NCI-H2171 treated with DMSO at 0.1 percent for 48 hours (cell line): ENCODE results near the gene AVP.
"Not testable (repeated sequence)": the region's sequence is repeated elsewhere in the genome, so short reads cannot be mapped to it uniquely, and the experiment has no call there.

Experiments used
- DNase-seq: peaks from one replicate; lab custom pipeline; 2025; lab: John Stamatoyannopoulos, UW

AVP gene

DNA sequence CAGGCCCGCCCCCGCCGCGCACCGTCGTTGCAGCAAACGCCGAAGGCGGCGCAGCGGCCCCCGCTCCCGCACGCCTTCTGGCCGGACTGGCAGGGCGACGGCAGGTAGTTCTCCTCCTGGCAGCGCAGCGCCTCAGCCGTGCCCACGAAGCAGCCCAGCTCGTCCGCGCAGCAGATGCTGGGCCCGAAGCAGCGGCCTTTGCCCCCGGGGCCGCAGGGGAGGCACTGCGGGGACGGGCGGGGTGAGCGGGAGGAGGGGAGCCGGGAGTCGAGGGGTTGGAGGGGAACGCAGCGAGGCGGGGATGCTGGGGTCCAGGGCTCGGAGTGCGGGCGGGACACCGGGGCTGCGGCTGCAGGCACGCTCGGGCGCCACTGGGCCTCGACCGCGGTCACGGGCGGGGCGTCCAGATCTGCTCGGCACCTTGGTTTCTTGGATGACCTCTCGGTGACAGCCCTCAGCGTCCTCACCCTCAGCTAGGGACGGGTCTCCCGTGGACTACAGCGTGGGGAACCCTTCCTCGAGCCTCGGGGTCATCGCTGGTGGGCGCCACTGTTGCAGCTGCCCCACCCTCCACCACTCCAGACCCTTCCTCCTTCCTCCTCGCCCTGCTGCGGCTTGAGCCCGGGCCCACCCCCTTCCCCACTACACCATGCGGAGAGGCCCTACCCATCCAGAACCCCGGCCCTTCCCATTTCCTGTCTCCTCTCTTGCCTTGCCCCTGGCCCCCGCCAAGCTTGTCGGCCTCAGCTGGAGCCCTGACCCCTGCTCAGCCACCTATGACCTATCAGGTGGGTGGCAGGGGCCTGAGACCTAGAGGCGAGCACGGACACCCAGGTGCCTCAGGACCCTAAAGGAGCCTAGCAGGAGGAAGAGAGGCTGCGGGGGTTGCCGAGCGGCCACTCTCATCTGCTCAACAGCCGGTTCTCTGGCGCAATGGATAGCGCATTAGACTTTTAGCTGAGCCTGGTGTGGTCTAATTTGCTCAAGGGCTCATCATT lies 1.3 kb downstream of the AVP start:
- DNase-seq = no peak

DNA sequence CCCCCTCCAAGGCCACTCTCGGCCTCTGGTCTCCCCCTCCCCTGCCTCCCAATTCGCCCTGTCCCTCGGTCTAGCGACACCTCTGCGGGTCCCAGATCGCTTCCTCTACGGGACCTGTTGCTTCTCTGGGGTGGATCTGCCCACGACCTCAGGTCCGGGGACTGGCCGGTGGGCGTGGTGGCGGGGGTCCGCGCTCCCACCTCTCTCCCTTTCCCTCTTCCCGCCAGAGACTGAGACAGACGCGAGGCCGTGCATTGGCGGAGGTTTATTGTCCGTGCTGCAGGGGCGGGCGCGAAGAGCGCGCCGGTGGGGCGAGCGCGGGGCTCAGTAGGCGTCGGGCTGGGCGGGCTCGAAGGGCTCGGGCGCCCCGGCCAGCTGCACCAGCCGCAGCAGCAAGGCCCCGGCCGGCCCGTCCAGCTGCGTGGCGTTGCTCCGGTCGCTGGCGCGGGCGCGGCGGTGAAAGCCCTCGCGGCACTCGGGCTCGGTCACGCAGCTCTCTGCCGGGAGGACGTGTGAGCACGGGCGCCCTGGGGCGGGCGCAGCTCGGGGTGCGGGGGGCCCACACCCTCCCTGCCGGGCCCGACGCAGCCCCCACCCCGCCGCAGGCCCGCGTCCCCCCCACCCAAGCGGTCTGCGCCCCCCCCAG lies 2.1 kb downstream of the AVP start:
- DNase-seq = no peak

DNA sequence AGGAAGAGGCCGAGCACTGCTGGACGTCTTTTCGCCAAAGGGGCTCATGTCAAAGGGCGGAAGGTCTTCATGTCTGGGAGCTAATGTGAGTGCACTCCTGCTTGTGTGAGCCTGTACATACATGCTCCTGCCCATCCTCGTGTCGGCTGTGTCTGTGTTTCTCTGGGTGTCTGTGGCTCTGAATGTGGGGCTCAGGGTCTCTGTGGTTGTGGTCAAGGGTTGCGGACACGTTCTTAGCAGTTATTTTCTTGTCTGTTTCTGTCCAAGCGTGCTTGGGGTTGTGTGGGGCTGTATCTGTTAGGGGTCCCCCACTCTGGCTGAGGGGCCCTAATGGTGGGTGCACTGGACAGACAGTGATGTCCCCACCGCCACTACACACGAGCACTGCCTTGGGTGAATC lies 2.9 kb downstream of the AVP start:
- no peak for DNase-seq

DNA sequence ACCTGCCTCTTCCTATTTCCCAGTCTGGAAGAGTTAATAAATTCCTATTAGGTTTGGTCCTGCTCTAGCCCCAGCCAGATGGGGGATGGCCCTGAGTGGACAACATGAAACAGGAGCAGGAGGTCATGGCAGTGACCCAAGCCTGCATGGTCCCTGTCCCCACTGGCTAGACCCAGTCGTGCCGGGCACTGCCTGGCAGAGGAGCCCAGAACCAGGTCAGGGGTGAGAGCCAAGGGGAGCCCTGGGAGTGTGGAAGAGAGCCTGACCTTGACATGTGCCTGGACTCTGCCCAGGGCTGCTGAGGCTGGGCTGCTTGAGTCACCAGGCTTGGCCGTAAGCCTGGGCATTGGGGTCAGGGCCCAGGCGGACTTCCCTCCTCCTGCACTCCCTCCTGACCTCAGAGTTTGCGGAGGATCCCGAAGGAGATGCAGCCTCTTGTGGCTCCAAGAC lies 3.6 kb downstream of the AVP start:
- DNase-seq = no peak

DNA sequence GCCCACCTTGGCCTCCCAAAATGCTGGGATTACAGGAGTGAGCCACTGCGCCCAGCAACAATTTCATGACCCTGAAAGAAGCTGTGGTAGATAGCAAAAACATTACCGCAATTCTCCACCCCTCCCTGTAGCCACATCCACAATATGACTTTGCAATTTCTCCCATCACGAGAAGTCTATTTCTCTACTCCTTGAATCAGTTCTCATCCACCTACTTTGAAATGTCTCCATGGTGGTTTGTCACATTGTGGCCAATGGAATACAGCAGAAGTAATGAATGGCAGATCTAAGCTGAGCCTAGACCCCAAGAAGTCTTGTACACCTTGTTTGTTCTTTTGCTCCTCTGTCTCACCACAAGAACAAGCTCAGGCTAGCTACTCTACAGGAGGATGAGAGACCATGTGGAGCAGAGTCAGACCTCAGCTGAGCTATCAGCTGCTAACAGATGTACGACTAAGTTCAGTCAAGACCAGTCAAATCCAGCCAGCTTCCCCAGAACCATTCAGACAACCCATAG lies 6.8 kb downstream of the AVP start:
- DNase-seq = no peak

DNA sequence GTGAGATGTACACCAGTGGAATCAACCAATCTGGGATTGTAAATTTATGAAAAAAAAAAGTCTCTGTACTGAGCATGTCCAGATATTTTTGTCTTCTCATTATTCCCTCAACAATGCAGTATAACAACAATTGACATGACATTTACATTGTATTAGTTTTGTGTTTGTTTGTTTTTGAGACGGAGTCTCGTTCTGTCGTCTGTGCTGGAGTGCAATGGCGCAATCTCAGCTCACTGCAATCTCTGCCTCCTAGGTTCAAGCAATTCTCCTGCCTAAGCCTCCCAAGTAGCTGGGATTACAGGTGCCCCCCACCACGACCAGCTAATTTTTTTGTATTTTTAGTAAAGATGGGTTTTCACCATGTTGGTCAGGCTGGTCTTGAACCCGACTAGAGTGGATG lies 9.2 kb downstream of the AVP start:
- DNase-seq = not testable (repeated sequence)

DNA sequence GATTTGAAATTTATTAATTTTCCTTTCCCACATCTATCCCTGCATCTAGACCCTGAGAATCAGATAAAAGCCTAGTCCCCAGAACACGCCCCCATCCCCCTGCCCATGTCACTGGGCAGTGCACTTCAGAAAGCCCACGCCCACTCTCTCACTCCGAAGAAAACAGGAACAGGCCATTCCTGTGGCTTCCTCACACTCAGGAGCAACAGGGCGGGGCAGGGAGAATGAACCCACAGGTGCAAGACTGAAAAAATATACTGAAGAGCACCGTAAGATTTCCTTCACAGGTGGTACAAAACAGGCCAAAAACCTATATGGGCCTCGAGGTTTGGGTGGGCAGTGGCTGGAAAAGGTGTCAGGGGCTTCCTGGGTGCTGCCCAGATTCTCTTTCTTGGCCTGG lies 9.7 kb downstream of the AVP start:
- DNase-seq = no peak

DNA sequence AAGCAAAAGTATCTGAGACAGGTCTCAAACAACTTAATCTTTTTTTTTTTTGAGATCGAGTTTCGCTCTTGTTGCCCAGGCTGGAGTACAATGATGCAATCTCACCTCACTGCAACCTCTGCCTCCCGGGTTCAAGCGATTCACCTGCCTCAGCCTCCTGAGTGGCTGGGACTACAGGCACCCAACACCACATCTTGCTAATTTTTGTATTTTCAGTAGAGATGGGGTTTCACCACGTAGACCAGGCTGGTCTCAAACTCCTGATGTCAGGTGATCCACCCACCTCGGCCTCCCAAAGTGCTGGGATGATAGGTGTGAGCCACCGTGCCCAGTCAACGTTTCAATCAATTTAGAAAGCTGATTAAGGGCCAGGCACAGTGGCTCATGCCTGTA lies 11.3 kb downstream of the AVP start:
- not testable (repeated sequence) for DNase-seq

DNA sequence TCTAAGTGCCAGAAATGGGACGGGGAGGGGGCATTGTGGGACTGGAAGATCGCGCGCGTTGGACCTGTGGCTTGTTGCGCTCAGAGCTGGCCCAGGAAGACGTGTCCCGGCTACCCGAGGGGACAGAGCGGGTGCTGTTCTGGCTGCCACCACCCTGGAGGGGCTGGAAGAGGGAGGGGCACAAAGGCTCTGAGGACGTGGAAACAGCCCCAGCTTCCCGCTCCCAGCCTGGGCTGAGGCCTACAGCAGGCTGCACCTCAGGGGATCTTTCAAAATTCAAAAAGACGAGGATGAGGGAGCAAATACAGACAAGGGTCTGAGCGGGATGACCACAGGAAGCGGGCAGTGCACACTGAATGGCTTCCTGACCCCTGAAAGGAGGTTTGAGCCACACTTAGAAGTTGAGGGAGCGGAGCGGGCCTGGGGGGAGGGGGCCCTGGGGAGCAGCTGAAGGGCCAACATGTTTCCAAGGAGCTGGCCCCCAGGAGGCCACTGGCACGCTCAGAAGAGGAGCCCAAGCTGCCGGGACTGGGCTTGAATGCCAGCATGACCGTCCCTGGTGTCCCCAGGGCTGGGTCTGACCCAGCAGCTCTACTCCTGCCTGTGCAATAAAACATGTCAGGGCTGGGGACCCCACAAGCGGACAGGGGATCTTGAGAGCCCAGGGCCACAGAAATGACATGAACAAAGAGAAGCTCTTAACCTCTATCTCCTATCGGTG lies 11.8 kb downstream of the AVP start:
- no peak for DNase-seq

DNA sequence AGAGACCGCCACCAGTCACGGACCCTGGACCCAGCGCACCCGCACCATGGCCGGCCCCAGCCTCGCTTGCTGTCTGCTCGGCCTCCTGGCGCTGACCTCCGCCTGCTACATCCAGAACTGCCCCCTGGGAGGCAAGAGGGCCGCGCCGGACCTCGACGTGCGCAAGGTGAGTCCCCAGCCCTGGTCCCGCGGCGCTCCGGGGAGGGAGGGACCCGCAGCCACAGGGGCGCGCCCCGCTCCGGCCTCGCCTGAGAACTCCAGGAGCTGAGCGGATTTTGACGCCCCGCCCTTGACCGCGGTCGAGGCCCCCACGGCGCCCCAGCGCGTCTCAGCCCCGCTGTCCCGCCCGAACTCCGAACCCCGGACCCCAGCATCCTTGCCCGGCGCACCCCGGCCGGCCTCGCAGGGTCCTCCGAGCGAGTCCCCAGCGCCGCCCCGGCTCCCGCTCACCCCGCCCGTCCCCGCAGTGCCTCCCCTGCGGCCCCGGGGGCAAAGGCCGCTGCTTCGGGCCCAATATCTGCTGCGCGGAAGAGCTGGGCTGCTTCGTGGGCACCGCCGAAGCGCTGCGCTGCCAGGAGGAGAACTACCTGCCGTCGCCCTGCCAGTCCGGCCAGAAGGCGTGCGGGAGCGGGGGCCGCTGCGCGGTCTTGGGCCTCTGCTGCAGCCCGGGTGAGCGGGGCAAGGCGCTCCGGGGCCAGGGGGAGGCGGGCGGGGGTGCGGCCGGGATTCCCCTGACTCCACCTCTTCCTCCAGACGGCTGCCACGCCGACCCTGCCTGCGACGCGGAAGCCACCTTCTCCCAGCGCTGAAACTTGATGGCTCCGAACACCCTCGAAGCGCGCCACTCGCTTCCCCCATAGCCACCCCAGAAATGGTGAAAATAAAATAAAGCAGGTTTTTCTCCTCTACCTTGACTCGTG lies 12.7 kb downstream of the AVP start, which contains the start of gene OXT:
OXT (plus strand) TSS at position 11 of the 920 bp plus-strand sequence; CDS start at position 47, 36 bp downstream.
- DNase-seq = no peak

DNA sequence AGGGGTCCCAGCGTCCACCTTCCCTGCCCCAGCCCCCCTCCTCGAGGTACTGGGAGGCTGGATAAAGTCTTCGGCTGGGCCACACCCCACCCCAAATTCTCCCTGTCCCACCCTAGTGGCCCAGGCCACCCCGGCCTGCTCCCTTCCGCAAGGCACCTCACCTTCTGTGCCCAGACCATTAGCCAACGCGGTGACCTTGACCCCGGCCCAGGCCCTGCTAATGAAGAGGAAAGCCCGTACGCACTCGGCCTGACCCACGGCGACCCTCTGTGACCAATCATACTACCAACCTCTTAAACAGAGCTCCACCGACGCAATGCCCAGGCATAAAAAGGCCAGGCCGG lies 13.3 kb downstream of the AVP start:
- no peak for DNase-seq

DNA sequence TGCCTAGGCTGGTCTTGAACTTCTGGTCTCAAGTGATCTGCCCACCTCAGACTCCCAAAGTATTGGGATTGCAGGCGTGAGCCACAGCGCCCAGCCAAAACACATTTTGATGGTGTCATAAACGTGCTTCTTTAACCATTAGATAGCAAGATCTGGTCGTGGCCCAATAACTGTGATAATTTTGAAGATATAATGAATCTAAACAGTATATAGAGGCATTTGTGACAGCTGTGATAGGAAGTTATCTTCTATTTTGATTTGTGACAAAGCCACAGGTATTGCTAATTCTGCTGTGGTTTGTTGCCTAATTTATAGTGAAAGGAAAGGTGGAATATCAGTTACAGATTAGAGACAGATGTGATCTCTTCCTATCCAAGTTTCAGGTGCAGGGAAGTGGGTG lies 13.8 kb downstream of the AVP start:
- DNase-seq = no peak

DNA sequence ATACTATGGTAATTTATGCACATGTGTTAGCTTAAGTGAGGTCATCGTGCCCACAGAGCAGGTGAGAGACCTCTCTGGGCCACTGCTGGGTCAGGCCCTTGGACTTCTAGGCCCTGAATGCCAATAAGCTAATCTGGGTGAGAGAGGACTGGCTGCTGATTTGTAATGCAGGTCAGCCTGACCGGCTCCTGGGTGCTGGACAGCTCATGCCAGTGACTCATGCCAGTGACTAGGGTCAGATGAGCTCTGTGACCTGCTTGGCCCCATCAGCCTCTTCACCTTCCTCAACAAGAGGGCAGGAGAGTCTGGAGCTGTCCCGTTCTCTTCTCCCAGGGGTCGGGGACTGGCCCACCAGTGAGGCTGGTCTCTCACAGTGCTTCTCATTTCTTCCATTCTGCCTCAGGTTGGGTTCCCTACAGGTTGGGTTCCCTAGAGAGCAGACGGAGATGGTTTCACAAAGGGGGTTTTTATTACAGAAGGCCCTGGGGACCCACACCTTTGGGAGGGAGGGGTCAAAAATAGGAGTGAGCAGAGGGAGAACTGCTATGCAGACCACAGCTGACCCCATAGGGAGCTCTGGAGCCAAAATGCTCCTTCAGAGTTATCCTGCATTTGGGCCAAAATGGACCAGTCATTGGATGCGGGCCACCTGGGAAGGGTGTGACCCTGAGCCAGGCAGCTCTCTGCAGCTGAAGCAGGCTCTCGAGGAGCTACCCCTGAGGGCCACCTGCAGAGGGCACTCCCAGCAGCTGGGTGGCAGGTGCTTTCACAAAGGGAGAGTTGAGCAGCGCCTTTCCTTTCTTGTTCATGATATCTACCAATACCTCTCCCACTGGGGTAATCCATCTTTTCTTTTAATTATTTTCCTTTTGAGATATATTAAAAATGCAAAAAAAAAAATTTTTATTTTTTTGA lies 15.3 kb downstream of the AVP start:
- no peak for DNase-seq

DNA sequence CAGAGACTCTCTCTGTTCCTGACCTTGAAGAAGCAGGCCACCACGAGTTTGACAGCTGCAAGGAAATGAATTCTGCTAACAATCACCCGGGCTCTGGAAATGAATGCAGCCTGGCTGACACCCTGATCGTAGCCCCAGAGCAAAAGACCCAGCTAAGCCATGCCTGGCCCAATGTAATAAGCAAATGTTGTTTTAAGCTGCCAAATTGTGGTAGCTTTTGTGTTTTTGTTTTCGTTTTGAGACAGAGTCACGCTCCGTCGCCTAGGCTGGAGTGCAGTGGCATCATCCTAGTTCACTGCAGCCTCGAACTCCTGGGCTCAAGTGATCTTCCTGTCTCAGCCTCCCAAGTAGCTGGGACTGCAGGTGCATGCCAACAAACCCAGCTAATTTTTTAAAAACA lies 16.4 kb downstream of the AVP start:
- DNase-seq = no peak

DNA sequence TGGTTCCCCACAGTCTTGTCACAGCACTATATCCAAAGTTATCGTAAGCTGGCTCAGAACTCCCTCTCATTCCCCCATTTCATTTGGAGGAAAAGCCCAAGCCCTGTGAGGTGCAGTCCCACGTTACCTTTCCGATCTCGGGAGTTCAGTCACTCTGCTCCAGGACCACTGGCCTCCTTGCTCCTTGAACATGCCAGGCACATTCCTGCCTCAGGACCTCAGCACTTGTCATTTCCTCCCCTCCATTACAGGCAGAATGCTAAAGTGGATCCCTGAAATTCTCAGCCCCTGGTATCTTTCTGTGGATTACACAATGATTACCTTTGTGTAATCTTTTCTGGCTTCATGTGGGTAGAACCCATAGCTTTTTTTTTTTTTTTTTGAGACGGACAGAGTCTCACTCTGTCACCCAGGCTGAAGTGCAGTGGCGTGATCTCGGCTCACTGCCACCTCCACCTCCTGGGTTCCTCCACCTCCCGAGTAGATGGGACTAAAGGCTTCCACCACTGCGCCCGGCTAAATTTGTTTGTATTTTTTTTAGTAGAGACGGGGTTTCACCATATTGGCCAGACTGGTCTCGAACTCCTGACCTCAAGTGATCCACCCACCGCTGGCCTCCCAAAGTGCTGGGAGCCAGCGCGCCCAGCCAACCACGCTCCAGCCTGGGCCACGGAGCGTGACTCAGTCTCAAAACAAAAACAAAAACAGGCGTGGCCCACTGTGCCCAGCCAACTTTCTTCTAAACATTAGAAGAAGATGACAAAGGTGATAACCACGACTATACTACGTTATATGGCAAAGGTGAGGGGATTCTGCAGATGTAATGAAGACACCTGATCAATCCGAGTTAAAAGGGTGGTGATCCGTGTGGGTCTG lies 17.1 kb downstream of the AVP start:
- no peak for DNase-seq

DNA sequence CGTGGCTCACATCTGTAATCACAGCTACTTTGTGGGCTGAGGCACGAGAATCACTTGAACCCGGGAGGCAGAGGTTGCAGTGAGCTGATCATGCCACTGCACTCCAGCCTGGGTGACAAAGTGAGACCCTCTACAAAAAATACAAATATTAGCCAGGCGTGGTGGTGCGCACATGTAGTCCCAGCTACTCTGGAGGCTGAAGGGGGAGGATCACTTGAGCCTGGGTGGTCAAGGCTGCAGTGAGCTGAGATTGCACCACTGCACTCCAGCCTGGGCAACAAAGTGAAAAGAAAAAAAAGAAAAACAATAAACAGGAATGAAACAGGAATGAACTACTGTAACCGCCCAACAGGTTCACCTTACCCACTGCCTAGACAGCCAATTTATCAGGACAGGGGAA lies 20.4 kb downstream of the AVP start:
- not testable (repeated sequence) for DNase-seq

DNA sequence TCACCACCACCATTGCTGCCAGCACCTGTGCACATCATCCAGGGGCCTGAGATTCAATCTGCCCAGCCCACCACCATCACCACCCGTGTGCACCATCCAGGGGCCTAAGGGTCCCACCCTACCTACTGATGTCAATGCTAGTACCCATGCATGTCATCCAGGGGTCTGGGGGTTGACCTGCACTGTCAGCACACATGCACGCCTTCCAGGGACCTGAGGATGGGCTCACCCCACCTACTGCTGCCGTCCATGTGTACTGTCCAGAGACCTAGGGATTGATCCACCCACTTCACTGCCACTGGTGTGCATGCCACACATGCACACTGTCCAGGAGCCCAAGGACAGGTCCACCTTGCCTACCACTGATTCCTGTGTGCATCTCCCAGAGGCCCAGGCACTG lies 25.0 kb downstream of the AVP start:
- DNase-seq = no peak

DNA sequence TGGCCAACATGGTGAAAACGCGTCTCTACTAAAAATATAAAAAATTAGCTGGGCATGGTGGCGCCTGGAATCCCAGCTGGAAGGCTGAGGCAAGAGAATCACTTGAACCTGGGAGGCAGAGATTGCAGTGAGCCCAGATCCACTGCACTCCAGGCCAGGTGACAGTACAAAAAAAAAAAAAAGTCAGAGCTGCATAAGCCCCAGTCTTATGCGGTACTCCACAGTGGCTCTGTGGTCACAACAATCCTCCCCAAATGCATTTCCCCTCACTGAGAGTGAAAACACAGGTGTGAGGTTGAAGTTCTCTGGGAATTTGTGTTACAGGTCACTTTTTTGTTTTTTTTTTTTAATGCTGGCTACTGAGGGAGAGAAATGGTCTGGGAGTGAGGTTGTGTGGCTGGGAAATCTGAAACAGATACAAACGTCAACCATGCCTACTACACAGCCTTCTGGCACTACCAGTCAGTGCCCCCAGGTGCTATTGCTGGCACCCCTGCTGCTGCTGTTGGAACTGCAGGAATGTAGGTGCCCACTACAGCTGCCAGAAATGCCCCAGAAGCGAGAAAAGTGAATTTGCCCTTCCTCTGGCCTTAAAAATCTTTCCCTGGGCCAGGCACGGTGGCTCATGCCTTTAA lies 33.0 kb downstream of the AVP start:
- no peak for DNase-seq
